Right kidney (tissue), 1 donor: Measurements from ENCODE around the gene AHDC1.
"Not testable (repeated sequence)": the region's sequence is repeated elsewhere in the genome, so short reads cannot be mapped to it uniquely, and the experiment has no call there.

ENCODE experiments used
- DNase-seq: peaks from one replicate; pipeline ENCODE4 v3.0.0-alpha.2; 2016

Gene AHDC1

GRCh38 chr1:27634177-27634984 lies 30.4 kb upstream of the AHDC1 start:
- peak; percentile 66 for DNase-seq

GRCh38 chr1:27633640-27634176 lies 29.8 kb upstream of the AHDC1 start:
- no peak for DNase-seq

- no peak for DNase-seq
Observed at GRCh38 chr1:27633298-27633610, 29.3 kb upstream of the AHDC1 start.

GRCh38 chr1:27632387-27633297 lies 28.7 kb upstream of the AHDC1 start:
- no peak for DNase-seq

- DNase-seq = no peak
Observed at GRCh38 chr1:27630859-27631491, 27.0 kb upstream of the AHDC1 start.

- no peak for DNase-seq
Observed at GRCh38 chr1:27628712-27629111, 24.8 kb upstream of the AHDC1 start.

- not testable (repeated sequence) for DNase-seq
Observed at GRCh38 chr1:27627733-27628132, 23.8 kb upstream of the AHDC1 start.

GRCh38 chr1:27627061-27627460 lies 23.1 kb upstream of the AHDC1 start:
- no peak for DNase-seq

GRCh38 chr1:27626031-27626935 lies 22.3 kb upstream of the AHDC1 start:
- no peak for DNase-seq

GRCh38 chr1:27624467-27625178 lies 20.7 kb upstream of the AHDC1 start:
- DNase-seq = no peak

- DNase-seq = no peak
Observed at GRCh38 chr1:27623327-27624212, 19.6 kb upstream of the AHDC1 start.

- DNase-seq = no peak
Observed at GRCh38 chr1:27622828-27623227, 18.9 kb upstream of the AHDC1 start.

- DNase-seq = no peak
Observed at GRCh38 chr1:27621051-27621920, 17.3 kb upstream of the AHDC1 start.

GRCh38 chr1:27619782-27620438 lies 16.0 kb upstream of the AHDC1 start:
- not testable (repeated sequence) for DNase-seq

- no peak for DNase-seq
Observed at GRCh38 chr1:27618341-27619082, 14.6 kb upstream of the AHDC1 start.

- no peak for DNase-seq
Observed at GRCh38 chr1:27617420-27617819, 13.5 kb upstream of the AHDC1 start.

GRCh38 chr1:27616441-27616840 lies 12.5 kb upstream of the AHDC1 start:
- DNase-seq = no peak
